ENCODE results near the gene STAT5A.

GRCh38 chr17:42313389-42313772, 25.1 kb downstream of the STAT5A start:
- TF ChIP-seq CTCF (IDR thresholded peaks at IDR 0.05) (no peak), NFE2L1 (CRISPR knock-in tag; IDR thresholded peaks at IDR 0.05) (no peak), E2F1 (CRISPR knock-in tag; IDR thresholded peaks at IDR 0.05) (no peak), FOXP4 (CRISPR knock-in tag; IDR thresholded peaks at IDR 0.05) (no peak), USF1 (CRISPR knock-in tag; IDR thresholded peaks at IDR 0.05) (no peak)

Data from WTC11 (cell line).